Left kidney (tissue), 2 donors: ENCODE data around the gene KCNJ4. TPM values are rescaled to one million over a fixed set of nuclear protein-coding genes. Genes with fewer than 3 reads are reported as not detected.
"Not testable (repeated sequence)": the region's sequence is repeated elsewhere in the genome, so short reads cannot be mapped to it uniquely, and the experiment has no call there.

Experiments
- DNase-seq: peaks from one replicate; pipeline ENCODE4 v3.0.0-alpha.2; 2013
- polyA plus RNA-seq: library from polyadenylated mRNA; unstranded; fragments of 120-200 nt; gene quantifications from one replicate; pipeline ENCODE4 v1.2.1, GENCODE V29; 2013; ENCODE audit not compliant: insufficient read length

The KCNJ4 gene
- polyA plus RNA-seq, 1 donor, result 0.18 TPM

DNA sequence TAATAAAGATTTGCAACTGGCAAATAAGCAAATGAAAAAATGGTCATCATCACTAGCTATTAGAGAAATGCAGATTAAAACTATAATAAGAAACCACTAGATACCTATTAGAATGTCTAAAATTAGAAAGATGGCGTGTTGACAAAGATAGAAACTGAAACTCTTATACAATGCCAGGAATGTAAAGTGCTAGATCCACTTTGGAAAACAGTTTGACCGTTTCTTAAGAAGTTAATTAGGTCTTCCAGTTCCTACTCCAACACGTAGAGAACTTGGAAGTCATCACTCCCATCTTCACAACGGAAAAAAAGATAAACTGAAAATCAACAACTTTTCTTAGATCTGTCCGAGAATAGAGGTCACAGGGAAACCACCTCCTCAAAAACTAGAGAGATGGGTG is 68.1 kb downstream of the KCNJ4 start:
- not testable (repeated sequence) for DNase-seq

DNA sequence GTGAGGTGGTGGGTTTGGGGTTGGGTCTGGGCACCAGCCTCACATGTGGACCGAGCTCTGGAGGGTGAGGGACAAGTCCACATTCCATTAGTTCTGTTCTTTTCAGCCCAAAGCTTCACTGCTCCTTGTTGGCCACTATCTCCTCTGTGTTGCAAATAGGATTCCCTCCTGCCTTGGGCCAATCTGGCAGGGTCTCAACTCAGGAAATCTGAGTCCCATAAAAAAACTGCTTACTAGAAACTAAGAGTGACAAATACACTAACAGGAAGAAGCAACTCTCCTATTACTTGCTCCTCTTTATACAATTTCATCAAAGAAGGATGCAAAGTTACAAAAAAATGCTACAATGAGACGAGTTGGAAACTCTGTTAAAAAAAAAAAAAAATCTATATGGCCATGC is 71.6 kb downstream of the KCNJ4 start:
- no peak for DNase-seq

DNA sequence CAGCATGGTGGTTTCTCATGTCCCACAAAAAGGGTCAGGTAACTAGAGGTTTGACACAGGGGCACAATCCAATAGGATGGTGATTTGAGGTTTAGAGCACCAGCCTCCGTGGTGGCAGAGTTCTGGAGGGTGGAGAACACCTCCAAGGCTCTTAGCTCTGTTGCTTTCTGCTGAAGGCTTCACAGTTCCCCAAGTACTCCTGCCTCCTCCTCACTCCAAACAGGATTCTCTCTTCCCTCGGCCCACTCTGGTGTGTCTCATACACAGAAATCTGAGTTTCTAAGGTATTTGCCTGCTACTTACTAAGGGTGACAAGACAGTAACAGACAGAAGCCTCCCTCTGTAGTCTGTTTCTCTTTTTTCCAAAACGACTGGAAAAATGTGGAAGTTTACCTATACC is 73.6 kb downstream of the KCNJ4 start:
- DNase-seq, result not testable (repeated sequence)

Other genes starting within 250 kb of the KCNJ4 start
- gene TMEM184B, start 182.2 kb downstream of the KCNJ4 start, polyA plus RNA-seq, result 44.1 TPM
- 150 TPM for gene CSNK1E, start 137.8 kb downstream of the KCNJ4 start, polyA plus RNA-seq
- 11.0 TPM for gene KDELR3, start 12.9 kb upstream of the KCNJ4 start, polyA plus RNA-seq
- gene DDX17, start 51.1 kb upstream of the KCNJ4 start, polyA plus RNA-seq, result 1,227 TPM
- 8.1 TPM for gene DMC1, start 115.0 kb upstream of the KCNJ4 start, polyA plus RNA-seq
- 12.0 TPM for gene FAM227A, start 201.2 kb upstream of the KCNJ4 start, polyA plus RNA-seq
- gene CBY1, start 201.4 kb upstream of the KCNJ4 start, polyA plus RNA-seq, result 59.4 TPM
- 101 TPM for gene TOMM22, start 226.8 kb upstream of the KCNJ4 start, polyA plus RNA-seq
- gene JOSD1, start 245.7 kb upstream of the KCNJ4 start, polyA plus RNA-seq, result 44.8 TPM